ENCODE data around the gene DUSP3. TPM values are rescaled to one million over a fixed set of nuclear protein-coding genes. Genes with fewer than 3 reads are reported as not detected.

DUSP3 gene
- total RNA-seq, 1 donor from 2014 or later = 45.0 TPM

DNA sequence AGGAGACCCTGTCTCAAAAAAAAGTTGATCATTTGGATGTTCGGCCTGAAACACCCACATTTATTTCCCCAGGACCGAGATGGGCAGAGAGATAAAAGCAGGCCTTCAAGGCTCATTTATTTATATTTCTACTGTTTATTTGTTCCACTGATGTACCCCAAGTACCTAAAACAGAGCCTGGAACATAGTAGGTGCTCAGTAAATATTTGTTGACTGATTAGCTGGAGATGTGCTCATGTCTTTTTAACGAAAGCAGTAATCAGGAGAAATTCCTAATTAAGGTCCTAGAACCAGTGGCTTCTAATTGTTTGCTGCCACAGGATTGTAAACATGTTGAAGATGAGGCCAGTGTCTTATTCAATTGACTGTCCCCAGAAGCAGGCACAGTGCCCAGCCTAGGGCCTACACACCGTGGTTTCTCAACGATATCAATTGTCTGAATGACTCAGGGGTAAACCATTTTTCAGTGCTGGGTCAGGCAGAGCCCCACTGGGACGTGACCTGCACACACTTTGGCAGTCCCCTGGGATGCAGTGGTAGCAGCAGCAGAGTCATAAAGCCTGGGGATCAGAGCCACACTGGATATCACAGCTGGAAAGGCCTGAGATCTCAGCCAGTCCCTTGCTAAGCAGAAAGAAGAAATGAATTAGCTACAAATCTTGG lies 54.9 kb downstream of the DUSP3 start:
- no peak for TF ChIP-seq CTCF (IDR thresholded peaks at IDR 0.05; ENCODE audit: unreplicated experiment)
- no peak overlapping the region for H3K4me3 Mint-ChIP-seq
- no peak overlapping the region for H3K27ac Mint-ChIP-seq
- H3K27me3 Mint-ChIP-seq (ENCODE audit: low read depth) = no peaks in the 10 kb centered on the region
- DNase-seq (ENCODE audit: low spot score in 2 of 2, unreplicated experiment in 2 of 2) = no peak
- H3K9me3 Mint-ChIP-seq = peaks cover 5% of the 10 kb centered on the region
- peaks cover 20% of the 10 kb centered on the region for H3K4me1 Mint-ChIP-seq
- H3K36me3 Mint-ChIP-seq = no peaks in the 10 kb centered on the region

- Mint-ChIP-seq H3K9me3 (peaks cover 5% of the 10 kb centered on the region), H3K27ac (peak overlapping the region; percentile 15), H3K4me3 (no peak overlapping the region), H3K4me1 (peaks cover 27% of the 10 kb centered on the region), H3K27me3 (ENCODE audit: low read depth) (no peaks in the 10 kb centered on the region), H3K36me3 (no peaks in the 10 kb centered on the region)
- TF ChIP-seq CTCF (IDR thresholded peaks at IDR 0.05; ENCODE audit: unreplicated experiment) = no peak
- no peak for DNase-seq (ENCODE audit: low spot score in 2 of 2, unreplicated experiment in 2 of 2)
Measured at GRCh38 chr17:43722870-43723665, 55.7 kb downstream of the DUSP3 start.

GRCh38 chr17:43722269-43722619 lies 56.5 kb downstream of the DUSP3 start:
- Mint-ChIP-seq H3K4me3 (no peak overlapping the region), H3K9me3 (peaks cover 5% of the 10 kb centered on the region), H3K36me3 (no peaks in the 10 kb centered on the region), H3K27me3 (ENCODE audit: low read depth) (no peaks in the 10 kb centered on the region), H3K27ac (peak overlapping the region; percentile 30), H3K4me1 (peaks cover 29% of the 10 kb centered on the region)
- no peak for DNase-seq (ENCODE audit: low spot score in 2 of 2, unreplicated experiment in 2 of 2)
- TF ChIP-seq CTCF (IDR thresholded peaks at IDR 0.05; ENCODE audit: unreplicated experiment) = no peak

- peak overlapping the region; percentile 30 for H3K27ac Mint-ChIP-seq
- H3K9me3 Mint-ChIP-seq = peaks cover 5% of the 10 kb centered on the region
- DNase-seq (ENCODE audit: low spot score in 2 of 2, unreplicated experiment in 2 of 2) = no peak
- H3K4me3 Mint-ChIP-seq = peak overlapping the region; percentile 73
- H3K27me3 Mint-ChIP-seq (ENCODE audit: low read depth) = no peaks in the 10 kb centered on the region
- no peak for TF ChIP-seq CTCF (IDR thresholded peaks at IDR 0.05; ENCODE audit: unreplicated experiment)
- H3K4me1 Mint-ChIP-seq = peaks cover 29% of the 10 kb centered on the region
- H3K36me3 Mint-ChIP-seq = no peaks in the 10 kb centered on the region
Measured at GRCh38 chr17:43721537-43722268, 57.1 kb downstream of the DUSP3 start.

DNA sequence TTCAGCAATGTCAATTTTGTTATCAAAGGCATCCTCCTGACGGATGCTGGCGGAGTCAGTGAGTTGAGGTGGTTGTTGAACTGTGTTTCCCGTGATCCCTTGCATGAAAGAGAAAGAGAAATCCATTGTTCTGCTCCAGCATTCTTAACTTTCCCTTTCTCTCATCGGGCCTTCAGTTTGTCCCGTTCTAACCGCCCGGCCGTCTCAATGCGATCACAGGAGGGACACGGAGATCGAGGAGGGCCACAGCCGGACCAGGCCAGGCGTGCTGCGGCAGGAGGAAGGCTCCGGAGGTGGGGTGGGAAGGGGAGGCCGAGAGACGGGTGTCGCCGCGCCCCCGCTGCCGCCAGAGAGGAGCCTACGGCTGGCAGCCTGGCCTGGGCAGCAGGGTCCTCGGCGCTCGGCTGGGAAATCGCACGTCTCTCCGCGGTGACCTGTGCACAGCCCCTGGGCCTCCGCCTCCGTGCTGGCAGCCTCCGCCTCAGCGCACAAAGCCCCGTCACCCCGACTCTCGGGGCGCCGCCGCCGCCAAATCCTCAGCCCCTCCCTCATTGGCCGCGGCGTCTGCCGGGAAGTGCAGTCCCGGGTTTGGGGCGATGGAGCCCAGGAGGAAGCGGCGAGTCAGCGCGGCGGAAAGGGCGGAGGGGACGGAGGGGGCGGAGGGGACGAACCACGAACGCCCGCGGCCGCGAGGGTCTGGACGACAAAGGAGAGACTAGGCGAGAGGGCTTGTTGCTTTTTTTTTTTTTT lies 58.3 kb downstream of the DUSP3 start:
- Mint-ChIP-seq H3K27ac (peak overlapping the region; percentile 88), H3K4me3 (peak overlapping the region; percentile 73), H3K36me3 (no peaks in the 10 kb centered on the region), H3K27me3 (ENCODE audit: low read depth) (no peaks in the 10 kb centered on the region), H3K4me1 (peaks cover 29% of the 10 kb centered on the region), H3K9me3 (peaks cover 5% of the 10 kb centered on the region)
- TF ChIP-seq CTCF (IDR thresholded peaks at IDR 0.05; ENCODE audit: unreplicated experiment) = no peak
- peak; percentile 37 to 70 for DNase-seq (ENCODE audit: low spot score in 2 of 2, unreplicated experiment in 2 of 2)

Data from mesothelial cell of epicardium (in vitro differentiated cells).